HG02981 (cell line): ENCODE data around the gene LRRTM4.

Source experiments
- ATAC-seq: cut with Tn5 transposase; IDR thresholded peaks from one replicate; pipeline ENCODE4 v1.9.1; 2021; ENCODE audit warnings: mild to moderate bottlenecking, moderate library complexity; ENCODE audit not compliant: unreplicated experiment

Gene LRRTM4

DNA sequence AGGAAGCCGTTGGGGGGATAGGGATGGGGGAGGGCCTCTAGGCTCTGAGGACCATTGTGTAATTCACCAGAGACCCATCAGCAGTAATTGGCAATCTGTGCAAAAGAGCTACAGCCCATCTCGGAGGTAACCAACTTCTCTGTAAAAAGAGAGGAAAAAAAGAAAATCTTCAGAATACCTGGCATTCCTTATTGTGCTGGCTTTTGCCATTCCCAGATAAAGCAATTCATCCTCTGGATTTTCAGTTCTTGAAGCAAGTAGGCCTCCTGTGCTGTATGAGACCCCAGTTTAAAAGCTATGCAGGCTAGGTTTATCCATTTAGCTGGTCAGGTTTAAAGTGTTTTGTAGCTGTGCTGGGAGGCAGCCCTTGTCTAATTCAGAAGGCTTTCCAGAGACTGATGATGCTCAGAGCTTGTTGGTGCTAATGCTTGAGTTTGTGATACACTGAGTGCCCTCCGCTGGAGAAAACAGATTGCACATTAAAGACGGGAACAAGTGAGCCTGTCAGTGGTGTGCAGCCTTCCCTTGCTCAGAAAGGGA, at the start of gene LRRTM4:
TSS of gene LRRTM4 (minus strand) at position 446 of the 540 bp plus-strand sequence.
- no peak for ATAC-seq

- ATAC-seq: no peak
These were observed 49.4 kb upstream of the LRRTM4 start for GRCh38 chr2:77571545-77571944.

GRCh38 chr2:77567723-77568122, 45.5 kb upstream of the LRRTM4 start:
- ATAC-seq: no peak

DNA sequence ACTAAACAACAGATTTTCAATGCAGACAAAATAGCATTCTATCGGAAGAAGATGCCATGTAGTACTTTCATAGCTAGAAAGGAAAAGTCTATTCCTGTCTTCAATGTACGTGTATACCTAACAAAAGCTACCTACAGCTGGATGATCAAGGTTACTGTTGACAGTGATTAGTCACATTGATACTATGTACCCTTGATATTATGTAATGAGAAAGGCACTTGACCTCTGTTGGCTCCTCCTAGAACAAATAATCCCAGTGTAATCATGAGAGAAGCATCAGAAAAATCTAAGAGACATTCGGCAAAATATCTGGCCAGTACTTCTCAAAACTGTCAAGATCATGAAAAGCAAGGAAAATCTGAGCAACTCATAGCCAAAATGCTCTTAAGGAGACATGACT, 44.4 kb upstream of the LRRTM4 start:
- ATAC-seq: no peak

GRCh38 chr2:77566131-77566530, 44.0 kb upstream of the LRRTM4 start:
- no peak for ATAC-seq

GRCh38 chr2:77552956-77553355, 30.8 kb upstream of the LRRTM4 start:
- no peak for ATAC-seq

GRCh38 chr2:77538031-77538430, 15.9 kb upstream of the LRRTM4 start:
- ATAC-seq: no peak

GRCh38 chr2:77522888-77523287, 712 bp upstream of the LRRTM4 start:
- no peak for ATAC-seq

GRCh38 chr2:77521548-77521891, 656 bp downstream of the LRRTM4 start:
- ATAC-seq: no peak

- ATAC-seq: no peak
These were observed 1.3 kb downstream of the LRRTM4 start for GRCh38 chr2:77520641-77521547.

GRCh38 chr2:77519888-77520506, 2.2 kb downstream of the LRRTM4 start:
- ATAC-seq: no peak

GRCh38 chr2:77519164-77519887, 2.9 kb downstream of the LRRTM4 start:
- ATAC-seq: no peak

GRCh38 chr2:77518311-77518710, 3.9 kb downstream of the LRRTM4 start:
- ATAC-seq: no peak

- ATAC-seq: no peak
These were observed 9.0 kb downstream of the LRRTM4 start for GRCh38 chr2:77513191-77513590.

DNA sequence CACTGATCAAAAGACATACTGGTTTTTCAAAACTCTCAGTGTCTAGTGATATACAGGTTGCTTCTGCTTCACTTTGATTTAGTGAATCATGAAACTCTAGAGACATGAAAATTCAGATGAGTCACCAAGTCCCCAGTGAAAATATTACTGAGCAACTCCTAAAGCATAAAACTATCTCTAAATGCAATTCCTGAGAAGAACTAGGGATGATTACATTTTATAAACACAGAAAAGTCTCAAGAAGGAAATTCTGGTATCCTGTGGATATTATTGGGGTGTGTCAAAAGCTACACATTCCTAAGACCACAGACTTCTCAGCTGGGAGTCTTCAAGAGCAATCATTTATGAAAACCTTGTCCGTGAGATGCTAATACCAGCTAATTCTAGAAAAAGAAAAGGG, 9.7 kb downstream of the LRRTM4 start:
- no peak for ATAC-seq

- ATAC-seq: no peak
These were observed 13.7 kb downstream of the LRRTM4 start for GRCh38 chr2:77508511-77508910.

- ATAC-seq: no peak
These were observed 14.5 kb downstream of the LRRTM4 start for GRCh38 chr2:77507657-77508056.

DNA sequence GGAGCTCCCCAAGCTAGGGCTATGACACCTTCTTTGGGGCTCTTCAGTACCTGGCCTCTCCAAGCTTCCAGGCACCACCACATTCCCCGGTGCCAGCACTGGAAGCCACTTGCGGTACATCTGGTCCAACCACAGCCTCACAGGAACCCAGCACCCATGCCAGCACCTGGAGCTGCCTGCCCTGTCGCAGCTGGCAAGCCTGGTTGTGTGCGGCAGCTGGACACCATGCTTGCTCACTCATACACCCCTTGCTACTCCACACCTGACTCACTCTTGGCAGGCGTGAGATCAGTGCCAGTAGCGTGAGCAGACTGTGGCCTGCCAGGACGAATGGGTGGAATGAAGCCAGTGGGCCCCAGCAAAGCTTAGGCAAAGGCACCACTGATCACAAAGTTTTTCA, 34.0 kb downstream of the LRRTM4 start:
- no peak for ATAC-seq

DNA sequence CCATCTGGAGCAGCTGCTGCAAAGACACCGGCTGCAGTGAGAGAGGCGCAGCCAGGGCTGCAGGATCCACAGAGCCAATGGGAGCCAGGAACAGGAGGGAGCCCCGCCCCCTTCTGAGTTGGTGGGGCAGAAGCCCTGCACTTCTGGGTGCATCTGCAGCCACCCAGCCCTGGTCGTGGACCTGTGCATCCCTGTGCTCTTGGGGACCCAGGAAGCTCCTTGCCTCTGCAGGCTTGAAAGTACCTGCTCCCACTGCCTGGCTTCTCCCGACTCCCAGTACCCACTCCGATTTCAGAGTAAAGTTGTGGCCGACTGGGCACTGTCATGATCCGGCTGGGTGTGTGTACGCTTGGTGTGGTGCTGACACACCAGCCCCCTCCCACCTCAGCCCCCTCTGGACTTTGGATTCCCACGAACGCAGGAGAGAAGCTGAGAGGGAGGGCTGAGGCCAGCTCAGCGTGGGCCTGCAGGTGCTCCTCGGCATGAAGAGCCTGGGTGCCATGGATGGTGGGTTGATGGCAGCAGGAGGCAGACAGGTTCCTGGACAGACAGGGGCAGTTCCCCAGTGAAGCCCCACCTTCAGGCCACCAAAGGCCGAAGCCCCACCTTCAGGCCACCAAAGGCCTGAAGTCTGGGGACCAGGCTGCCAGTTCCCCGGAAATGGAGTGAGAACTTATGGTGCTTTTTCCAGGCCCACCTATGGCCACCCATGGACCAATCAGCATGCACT, 34.9 kb downstream of the LRRTM4 start:
- no peak for ATAC-seq

DNA sequence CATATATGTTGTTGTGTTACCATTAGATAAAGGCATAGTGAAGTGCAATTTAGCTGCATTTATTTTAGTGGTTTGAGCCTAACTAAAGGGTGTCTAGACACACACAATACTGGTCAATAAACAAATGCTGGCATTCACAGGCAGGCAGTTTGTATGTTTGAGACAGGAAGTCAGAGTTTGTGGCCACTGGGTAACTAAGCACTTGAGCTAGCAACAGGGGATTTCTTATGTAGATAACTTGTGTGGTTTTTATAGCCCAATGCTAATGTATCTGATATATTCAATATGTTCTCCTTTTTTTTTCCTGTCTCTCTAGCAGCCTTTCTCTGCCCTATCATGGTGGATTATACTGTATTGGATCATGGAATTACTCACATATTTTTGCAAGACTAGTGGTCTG, 38.1 kb downstream of the LRRTM4 start:
- no peak for ATAC-seq

- ATAC-seq: no peak
These were observed 42.3 kb downstream of the LRRTM4 start for GRCh38 chr2:77479895-77480294.
